Neural crest cell (in vitro differentiated cells): ENCODE data around the gene SV2B. TPM values are rescaled to one million over a fixed set of nuclear protein-coding genes. Genes with fewer than 3 reads are reported as not detected.

Source experiments
- DNase-seq: peaks from one replicate; pipeline ENCODE4 v3.0.0; 2021; ENCODE audit warnings: low read depth, mixed read lengths, low spot score
- H3K27ac Mint-ChIP-seq: one replicate; pipeline ENCODE4 v1.8.0; 2021; ENCODE audit warnings: mild to moderate bottlenecking, mixed read lengths; ENCODE audit not compliant: unreplicated experiment
- H3K27me3 Mint-ChIP-seq: 2 replicates; pipeline ENCODE4 v1.8.0; 2021; ENCODE audit warnings: low read depth, mild to moderate bottlenecking, mixed read lengths
- H3K36me3 Mint-ChIP-seq: 2 replicates; pipeline ENCODE4 v1.8.0; 2021; ENCODE audit warnings: low read depth, mild to moderate bottlenecking, mixed read lengths
- H3K4me1 Mint-ChIP-seq: 2 replicates; pipeline ENCODE4 v1.8.0; 2021; ENCODE audit warnings: mixed read lengths
- H3K4me3 Mint-ChIP-seq: one replicate; pipeline ENCODE4 v1.8.0; 2021; ENCODE audit warnings: mild to moderate bottlenecking, mixed read lengths
- H3K9me3 Mint-ChIP-seq: 2 replicates; pipeline ENCODE4 v1.8.0; 2021; ENCODE audit warnings: mixed read lengths
- total RNA-seq: library from RNA; stranded (reverse); gene quantifications from 2 replicates; pipeline ENCODE4 v1.2.1, GENCODE V29; 2021
- TF ChIP-seq, protein P1 (sequence below): fragments of 200-600 bp; sonication (generic); conservative IDR thresholded peaks from 2 replicates; pipeline ENCODE4 v1.5.0; 2021; ENCODE audit warnings: antibody characterized with exemption, mild to moderate bottlenecking

SV2B gene
- total RNA-seq, 1 donor from 2014 or later: not detected

DNA sequence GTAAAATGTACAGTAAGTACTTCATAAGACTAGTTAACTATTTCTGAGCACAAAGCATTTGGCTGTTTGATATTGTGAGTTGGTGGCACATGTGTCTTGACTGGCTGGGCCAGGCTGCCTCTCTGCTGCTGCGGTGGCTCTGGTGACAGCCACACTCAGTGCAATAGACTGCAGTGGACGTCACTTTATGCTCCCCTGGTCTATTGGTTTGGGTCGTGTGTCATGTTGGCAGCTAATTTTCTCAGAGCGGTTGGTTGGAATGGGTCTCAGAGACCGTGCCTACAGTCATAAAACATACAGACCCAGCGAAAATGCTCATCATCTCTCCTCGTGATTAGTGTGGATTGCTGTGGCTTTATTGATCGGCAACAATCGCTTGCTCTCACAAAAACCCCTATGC is 71.3 kb downstream of the SV2B start:
- Mint-ChIP-seq H3K27me3 (peaks cover 50% of the 10 kb centered on the region), H3K36me3 (no peaks in the 10 kb centered on the region), H3K4me3 (no peak overlapping the region), H3K9me3 (peaks cover 5% of the 10 kb centered on the region), H3K27ac (no peak overlapping the region), H3K4me1 (no peaks in the 10 kb centered on the region)
- no peak for DNase-seq
- TF ChIP-seq, protein P1, sequence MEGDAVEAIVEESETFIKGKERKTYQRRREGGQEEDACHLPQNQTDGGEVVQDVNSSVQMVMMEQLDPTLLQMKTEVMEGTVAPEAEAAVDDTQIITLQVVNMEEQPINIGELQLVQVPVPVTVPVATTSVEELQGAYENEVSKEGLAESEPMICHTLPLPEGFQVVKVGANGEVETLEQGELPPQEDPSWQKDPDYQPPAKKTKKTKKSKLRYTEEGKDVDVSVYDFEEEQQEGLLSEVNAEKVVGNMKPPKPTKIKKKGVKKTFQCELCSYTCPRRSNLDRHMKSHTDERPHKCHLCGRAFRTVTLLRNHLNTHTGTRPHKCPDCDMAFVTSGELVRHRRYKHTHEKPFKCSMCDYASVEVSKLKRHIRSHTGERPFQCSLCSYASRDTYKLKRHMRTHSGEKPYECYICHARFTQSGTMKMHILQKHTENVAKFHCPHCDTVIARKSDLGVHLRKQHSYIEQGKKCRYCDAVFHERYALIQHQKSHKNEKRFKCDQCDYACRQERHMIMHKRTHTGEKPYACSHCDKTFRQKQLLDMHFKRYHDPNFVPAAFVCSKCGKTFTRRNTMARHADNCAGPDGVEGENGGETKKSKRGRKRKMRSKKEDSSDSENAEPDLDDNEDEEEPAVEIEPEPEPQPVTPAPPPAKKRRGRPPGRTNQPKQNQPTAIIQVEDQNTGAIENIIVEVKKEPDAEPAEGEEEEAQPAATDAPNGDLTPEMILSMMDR: no peak

DNA sequence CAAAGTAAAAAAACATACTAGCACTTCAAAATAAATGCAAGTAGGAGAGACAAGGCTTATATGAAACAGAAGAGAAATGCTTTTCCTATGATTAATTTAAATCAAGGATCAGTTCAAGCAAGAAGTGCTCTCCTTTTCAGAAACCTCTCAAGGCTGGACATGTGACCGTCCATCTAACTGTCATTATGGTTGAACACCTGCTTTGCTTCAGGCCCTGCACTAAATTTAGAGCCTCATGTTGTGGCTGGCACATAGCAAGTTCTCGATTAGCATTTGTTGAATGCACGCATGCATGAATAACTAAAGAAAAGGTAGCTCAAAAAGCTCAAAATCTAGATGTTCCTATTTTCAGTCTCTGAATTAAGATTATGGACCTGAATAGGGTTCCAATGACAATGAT is 82.0 kb downstream of the SV2B start:
- H3K36me3 Mint-ChIP-seq: no peaks in the 10 kb centered on the region
- H3K27ac Mint-ChIP-seq: no peak overlapping the region
- peaks cover 20% of the 10 kb centered on the region for H3K4me1 Mint-ChIP-seq
- TF ChIP-seq, protein P1: no peak
- no peaks in the 10 kb centered on the region for H3K9me3 Mint-ChIP-seq
- DNase-seq: no peak
- H3K27me3 Mint-ChIP-seq: peaks cover 39% of the 10 kb centered on the region
- H3K4me3 Mint-ChIP-seq: no peak overlapping the region

DNA sequence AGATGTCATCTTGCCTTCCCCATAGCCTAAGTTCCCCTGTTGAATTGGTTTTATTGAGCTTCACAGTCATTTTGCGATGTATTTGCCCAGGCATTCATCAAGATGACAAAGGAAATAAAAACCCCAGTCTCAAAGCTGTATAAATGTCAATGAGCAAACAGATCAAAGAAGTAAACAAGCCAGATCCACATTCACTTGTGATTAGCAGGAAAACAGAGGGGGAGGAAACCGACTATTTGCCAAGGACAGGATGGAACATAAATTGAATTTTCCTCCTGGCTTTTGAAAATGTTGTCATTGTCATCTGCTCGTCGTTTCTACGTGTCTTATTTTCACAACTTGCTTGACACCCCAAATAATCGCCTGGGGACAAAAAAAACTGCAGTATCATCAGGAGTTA is 83.5 kb downstream of the SV2B start:
- H3K4me1 Mint-ChIP-seq: peaks cover 20% of the 10 kb centered on the region
- DNase-seq: no peak
- H3K9me3 Mint-ChIP-seq: no peaks in the 10 kb centered on the region
- H3K27ac Mint-ChIP-seq: no peak overlapping the region
- TF ChIP-seq, protein P1: no peak
- H3K27me3 Mint-ChIP-seq: peaks cover 38% of the 10 kb centered on the region
- H3K36me3 Mint-ChIP-seq: no peaks in the 10 kb centered on the region
- H3K4me3 Mint-ChIP-seq: no peak overlapping the region

DNA sequence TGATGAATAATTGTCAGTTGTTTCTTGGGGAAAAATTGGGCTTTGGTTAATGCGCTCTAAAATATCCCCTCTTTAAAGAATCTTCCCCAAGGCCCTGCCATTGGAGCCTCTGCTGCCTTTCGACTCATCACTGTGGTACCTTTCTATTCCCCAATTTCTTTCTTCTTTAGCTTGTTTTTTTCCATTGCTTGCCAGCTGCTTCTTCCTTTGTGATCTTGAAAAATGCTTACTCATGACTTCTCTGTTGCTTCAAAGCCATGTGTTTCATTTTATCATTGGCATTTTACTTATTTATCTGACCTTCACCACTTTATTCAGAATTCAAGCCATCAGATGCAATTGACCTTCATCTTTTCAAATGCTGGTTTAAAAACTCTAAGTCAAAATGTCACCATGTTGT is 84.4 kb downstream of the SV2B start:
- no peak overlapping the region for H3K27ac Mint-ChIP-seq
- DNase-seq: no peak
- H3K27me3 Mint-ChIP-seq: peaks cover 36% of the 10 kb centered on the region
- peaks cover 20% of the 10 kb centered on the region for H3K4me1 Mint-ChIP-seq
- no peaks in the 10 kb centered on the region for H3K36me3 Mint-ChIP-seq
- no peaks in the 10 kb centered on the region for H3K9me3 Mint-ChIP-seq
- H3K4me3 Mint-ChIP-seq: no peak overlapping the region
- TF ChIP-seq, protein P1: no peak

DNA sequence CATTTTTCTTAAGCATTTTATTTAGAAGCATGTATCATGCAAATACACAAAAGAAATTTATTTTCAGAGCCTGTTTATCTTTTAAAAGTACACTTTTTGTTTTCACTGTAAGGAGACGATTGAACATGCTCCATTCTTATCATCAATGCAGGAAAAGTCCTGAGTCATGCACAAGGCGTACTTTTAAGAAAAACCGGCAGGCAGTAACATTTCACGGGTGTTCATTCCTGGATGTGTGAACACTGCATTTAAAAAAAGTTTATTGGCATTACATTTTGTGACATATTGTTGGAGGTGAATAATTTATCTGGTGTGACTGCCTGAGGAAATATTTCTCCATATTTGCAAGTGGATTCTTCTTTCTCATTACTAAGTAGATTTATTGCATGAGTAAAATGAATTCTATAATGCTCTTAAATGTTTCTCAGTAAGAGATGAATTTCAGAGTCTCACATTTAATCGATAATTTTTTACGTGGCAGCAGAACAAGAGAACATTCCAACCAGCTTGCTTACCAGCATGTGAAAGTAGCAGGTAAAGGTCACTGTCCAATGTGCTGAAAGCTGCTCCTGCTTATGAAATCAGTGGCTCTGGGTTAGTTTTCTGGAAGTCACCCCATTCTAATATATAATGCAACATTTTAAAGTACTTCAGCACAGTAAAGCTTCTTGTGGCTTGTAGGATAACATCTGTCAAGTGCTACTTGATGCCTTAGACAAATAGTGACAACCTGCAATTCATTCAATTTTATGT is 87.0 kb downstream of the SV2B start:
- H3K4me3 Mint-ChIP-seq: no peak overlapping the region
- TF ChIP-seq, protein P1: no peak
- H3K36me3 Mint-ChIP-seq: no peaks in the 10 kb centered on the region
- peaks cover 47% of the 10 kb centered on the region for H3K27me3 Mint-ChIP-seq
- H3K9me3 Mint-ChIP-seq: no peaks in the 10 kb centered on the region
- no peak overlapping the region for H3K27ac Mint-ChIP-seq
- H3K4me1 Mint-ChIP-seq: peaks cover 6% of the 10 kb centered on the region
- DNase-seq: peak; percentile 7
